Smooth muscle cell of the brain vasculature (primary cell): Measurements from ENCODE around the gene CNIH2.

Experiments used
- DNase-seq: peaks from one replicate; pipeline ENCODE4 v3.0.0-alpha.2; 2012; ENCODE audit warnings: low read depth, low spot score

Gene CNIH2

DNA sequence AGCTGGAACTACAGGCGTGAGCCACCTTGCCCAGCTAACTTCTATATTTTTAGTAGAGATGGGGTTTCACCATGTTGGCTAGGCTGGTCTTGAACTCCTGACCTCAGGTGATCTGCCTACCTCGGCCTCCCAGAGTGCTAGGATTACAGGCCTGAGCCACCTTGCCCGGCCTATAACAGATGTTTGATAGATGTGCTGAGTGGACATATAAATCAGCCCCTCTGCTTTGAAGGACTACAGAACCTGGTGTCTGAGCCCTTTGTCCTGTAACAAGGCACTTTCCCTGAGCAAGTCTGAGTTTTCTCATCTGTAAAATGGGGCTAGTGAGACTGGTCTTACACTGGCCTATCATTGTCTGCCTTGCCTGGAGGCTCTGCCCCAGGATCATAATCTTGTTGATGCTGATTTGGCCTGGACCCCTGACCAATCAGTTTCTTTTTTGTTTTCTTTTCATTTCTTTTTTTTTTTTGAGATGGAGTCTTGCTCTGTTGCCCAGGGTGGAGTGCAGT is 51.2 kb downstream of the CNIH2 start:
- DNase-seq: no peak

DNA sequence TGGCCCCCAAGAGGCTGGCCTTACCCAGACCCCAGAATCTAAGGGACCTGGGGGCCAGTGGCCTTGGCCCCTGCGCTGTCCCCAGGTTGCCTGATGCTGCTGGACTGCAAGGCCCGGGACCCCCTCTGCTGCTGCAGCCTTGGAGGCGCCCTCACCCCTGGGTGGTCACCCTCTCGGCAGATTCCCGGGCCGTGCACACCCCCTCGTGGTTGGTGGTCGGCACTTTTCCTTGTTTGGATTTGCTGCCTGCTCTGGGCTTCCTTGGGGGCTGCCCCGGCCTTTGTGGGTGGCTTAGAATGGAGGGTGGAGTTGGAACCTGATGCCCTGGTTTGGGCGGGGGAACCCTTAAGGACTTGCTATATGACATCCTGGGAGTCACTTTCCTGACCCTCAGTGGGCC is 53.0 kb downstream of the CNIH2 start:
- DNase-seq: no peak

DNA sequence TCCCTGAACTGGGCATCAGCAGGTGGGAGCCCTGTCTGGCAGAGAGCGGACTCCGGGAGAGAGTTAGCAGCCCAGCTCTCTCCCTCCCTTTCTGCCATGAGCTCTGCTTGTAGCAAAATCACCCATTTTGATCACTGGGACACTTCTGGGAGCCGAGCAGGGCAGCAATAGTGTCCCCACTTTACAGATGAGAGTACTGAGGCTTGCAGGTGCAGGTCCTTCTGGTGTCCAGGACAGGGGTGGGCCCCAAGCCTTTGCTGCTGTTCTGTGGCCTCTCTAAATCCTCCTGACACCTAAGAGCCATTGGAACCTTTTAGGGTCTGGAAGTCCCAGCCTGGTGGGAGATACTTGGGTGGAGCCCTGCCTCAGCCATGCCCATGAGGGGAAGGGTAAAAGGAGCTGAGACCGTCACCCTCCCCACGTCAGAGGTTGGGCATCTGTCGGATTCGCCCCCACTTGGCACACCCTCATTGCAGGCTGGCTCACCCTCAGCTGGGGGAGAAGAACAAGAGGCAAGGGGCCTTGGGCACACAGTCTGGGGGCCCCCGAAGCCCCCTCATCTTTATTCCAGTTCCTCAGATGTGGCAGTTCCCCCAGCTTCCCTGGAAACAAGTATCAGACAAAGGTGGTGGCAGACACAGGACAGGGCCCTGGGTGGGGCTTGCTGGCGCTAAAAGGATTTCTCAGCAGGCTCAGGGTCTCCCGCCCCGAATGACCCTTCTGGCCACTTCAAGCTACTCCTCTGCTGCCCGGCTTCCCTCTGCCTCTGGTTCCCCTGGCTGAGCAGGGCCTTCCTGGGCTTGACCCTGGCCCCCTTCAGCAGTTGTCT is 53.8 kb downstream of the CNIH2 start:
- no peak for DNase-seq

GRCh38 chr11:66332371-66333219 is 54.6 kb downstream of the CNIH2 start:
- no peak for DNase-seq

- no peak for DNase-seq
Observed at GRCh38 chr11:66333220-66333877, 55.4 kb downstream of the CNIH2 start.
